HTR-8/SVneo (cell line): Measurements from ENCODE around the gene TENM4.

Source experiments
- DNase-seq: peaks from one replicate; pipeline ENCODE4 v3.0.0; 2011; ENCODE audit warnings: low spot score, mixed read lengths; ENCODE audit not compliant: insufficient read length
- FAIRE-seq: peaks from 2 replicates; lab custom pipeline; 2011; peaks lifted over from hg19 to GRCh38; lab: Jason Lieb, UNC

TENM4 gene

GRCh38 chr11:79052544-79052943 lies 388.3 kb downstream of the TENM4 start:
- DNase-seq (no peak), FAIRE-seq (no peak)

GRCh38 chr11:79050786-79051185 lies 390.0 kb downstream of the TENM4 start:
- FAIRE-seq (no peak), DNase-seq (no peak)

- FAIRE-seq (no peak), DNase-seq (no peak)
Measured at GRCh38 chr11:79049741-79050179, 391.1 kb downstream of the TENM4 start.

GRCh38 chr11:79047980-79048379 lies 392.9 kb downstream of the TENM4 start:
- FAIRE-seq, result no peak
- DNase-seq, result no peak

GRCh38 chr11:79047321-79047720 lies 393.5 kb downstream of the TENM4 start:
- no peak for DNase-seq
- FAIRE-seq, result no peak

GRCh38 chr11:79046366-79046765 lies 394.5 kb downstream of the TENM4 start:
- no peak for DNase-seq
- no peak for FAIRE-seq

- no peak for FAIRE-seq
- no peak for DNase-seq
Measured at GRCh38 chr11:79045800-79046304, 395.0 kb downstream of the TENM4 start.

- FAIRE-seq (no peak), DNase-seq (no peak)
Measured at GRCh38 chr11:79045018-79045799, 395.6 kb downstream of the TENM4 start.

GRCh38 chr11:79044201-79044600 lies 396.6 kb downstream of the TENM4 start:
- DNase-seq (no peak), FAIRE-seq (no peak)

GRCh38 chr11:79043726-79044125 lies 397.1 kb downstream of the TENM4 start:
- no peak for DNase-seq
- no peak for FAIRE-seq

- DNase-seq (no peak), FAIRE-seq (no peak)
Measured at GRCh38 chr11:79042824-79043223, 398.0 kb downstream of the TENM4 start.

GRCh38 chr11:79040348-79040747 lies 400.5 kb downstream of the TENM4 start:
- DNase-seq (no peak), FAIRE-seq (no peak)

- FAIRE-seq, result no peak
Measured at GRCh38 chr11:79039122-79039521, 401.7 kb downstream of the TENM4 start.

GRCh38 chr11:79035881-79036280 lies 404.9 kb downstream of the TENM4 start:
- FAIRE-seq (no peak), DNase-seq (no peak)

More at GRCh38 chr11:79039122-79039521, 401.7 kb downstream of the TENM4 start:
- no peak for DNase-seq

GRCh38 chr11:79033833-79034232 lies 407.0 kb downstream of the TENM4 start:
- FAIRE-seq (no peak), DNase-seq (no peak)

GRCh38 chr11:79030448-79030847 lies 410.4 kb downstream of the TENM4 start:
- FAIRE-seq (no peak), DNase-seq (no peak)

- no peak for FAIRE-seq
- no peak for DNase-seq
Measured at GRCh38 chr11:79028225-79028624, 412.6 kb downstream of the TENM4 start.

GRCh38 chr11:79026803-79027445 lies 413.9 kb downstream of the TENM4 start:
- FAIRE-seq (no peak), DNase-seq (no peak)

- no peak for FAIRE-seq
- no peak for DNase-seq
Measured at GRCh38 chr11:79025622-79026021, 415.2 kb downstream of the TENM4 start.

GRCh38 chr11:79025097-79025496 lies 415.7 kb downstream of the TENM4 start:
- FAIRE-seq (no peak), DNase-seq (no peak)

GRCh38 chr11:79022265-79022664 lies 418.6 kb downstream of the TENM4 start:
- DNase-seq, result no peak
- no peak for FAIRE-seq
